NCI-H1092 treated with DMSO at 0.1 percent for 48 hours (cell line): ENCODE results near the gene ADCK1.
"Not testable (repeated sequence)": the region's sequence is repeated elsewhere in the genome, so short reads cannot be mapped to it uniquely, and the experiment has no call there.

Experiments
- DNase-seq: peaks from one replicate; lab custom pipeline; 2025; lab: John Stamatoyannopoulos, UW

ADCK1 gene

DNA sequence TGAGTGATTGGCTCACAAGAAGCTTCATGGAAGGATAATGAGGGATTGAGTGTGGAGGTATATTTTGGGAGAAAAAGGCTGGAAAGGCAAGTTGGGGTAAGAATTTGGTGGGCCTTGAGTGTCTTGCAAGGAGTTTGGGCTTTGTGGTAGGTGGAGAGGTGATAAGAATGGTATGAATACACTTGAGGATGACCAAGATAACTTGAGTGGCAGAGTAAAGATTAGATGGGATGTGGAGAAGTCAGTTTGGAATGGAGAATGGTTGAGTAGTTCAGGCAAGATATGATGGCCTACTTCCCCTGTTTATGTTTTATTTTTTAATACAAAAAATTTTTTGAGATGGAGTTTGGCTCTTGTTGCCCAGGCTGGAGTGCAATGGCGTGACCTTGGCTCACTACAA lies 9.1 kb downstream of the ADCK1 start:
- no peak for DNase-seq

- no peak for DNase-seq
Measured at GRCh38 chr14:77812028-77812427, 12.1 kb downstream of the ADCK1 start.

DNA sequence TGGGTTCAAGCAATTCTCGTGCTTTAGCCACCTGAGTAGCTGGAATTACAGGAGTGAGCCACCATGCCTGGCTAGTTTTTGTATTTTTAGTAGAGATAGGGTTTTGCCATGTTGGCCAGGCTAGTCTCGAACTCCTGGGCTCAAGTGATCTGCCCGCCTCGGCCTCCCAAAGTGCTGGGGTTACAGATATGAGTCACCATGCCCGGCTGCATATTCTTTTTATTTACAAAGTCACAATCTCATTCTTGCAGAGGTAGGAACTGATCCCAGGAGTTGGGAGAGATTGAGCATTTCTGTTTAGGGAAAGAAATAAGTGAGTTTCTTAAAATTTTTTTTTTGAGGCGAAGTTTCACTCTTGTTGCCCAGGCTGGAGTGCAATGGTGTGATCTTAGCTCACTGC lies 12.8 kb downstream of the ADCK1 start:
- not testable (repeated sequence) for DNase-seq

GRCh38 chr14:77822307-77822706 lies 22.4 kb downstream of the ADCK1 start:
- DNase-seq: no peak

DNA sequence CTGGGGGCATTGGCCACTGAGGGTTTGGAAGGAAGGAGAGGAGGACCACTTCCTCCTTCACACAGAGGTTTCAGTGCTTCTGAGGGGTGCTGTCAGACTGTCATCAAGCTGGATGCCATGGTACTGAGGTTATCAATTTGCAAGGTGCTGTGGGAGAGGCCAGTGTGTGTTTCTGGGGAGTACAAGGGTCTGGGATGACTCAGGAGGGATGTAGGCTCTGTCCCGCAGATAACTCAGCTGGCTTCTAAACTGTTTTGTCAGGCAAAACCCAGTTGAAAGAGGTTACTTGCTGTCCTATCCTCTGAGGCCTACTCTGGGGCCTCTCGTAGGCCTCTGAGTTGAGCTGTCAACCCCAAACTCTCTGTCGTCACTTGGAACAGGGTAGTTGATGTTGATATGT lies 22.8 kb downstream of the ADCK1 start:
- no peak for DNase-seq

- no peak for DNase-seq
Measured at GRCh38 chr14:77823378-77823777, 23.5 kb downstream of the ADCK1 start.

DNA sequence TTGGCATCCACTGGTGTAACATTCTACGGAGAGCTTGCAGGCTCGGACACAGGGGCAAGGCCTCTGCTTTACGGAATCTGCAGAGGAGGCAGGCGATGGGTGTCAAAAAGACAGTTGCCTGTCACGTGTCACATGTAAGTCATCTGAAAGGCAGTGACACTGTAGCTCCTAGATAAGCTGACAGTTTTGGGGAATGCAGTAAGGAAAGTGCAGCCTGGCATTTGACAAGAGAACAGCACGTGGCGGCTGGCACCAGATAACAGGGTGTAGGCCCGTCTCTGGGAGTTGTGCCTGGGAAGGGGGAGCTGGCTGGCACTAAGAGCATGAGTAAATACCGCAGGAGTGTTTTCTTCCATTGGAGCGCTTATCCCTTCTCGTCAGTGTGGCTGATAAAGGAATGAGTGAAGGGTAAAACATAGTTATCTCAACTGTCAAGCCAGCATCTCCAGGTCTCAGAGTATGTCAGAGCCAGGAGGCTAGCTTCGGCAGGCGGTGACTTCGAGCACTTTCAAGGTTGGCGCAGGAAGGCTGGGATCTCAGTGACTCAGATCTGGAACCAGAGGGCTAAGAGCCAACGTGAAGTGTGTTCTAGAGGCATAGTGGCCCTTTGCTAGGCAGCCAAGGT lies 26.1 kb downstream of the ADCK1 start:
- no peak for DNase-seq

DNA sequence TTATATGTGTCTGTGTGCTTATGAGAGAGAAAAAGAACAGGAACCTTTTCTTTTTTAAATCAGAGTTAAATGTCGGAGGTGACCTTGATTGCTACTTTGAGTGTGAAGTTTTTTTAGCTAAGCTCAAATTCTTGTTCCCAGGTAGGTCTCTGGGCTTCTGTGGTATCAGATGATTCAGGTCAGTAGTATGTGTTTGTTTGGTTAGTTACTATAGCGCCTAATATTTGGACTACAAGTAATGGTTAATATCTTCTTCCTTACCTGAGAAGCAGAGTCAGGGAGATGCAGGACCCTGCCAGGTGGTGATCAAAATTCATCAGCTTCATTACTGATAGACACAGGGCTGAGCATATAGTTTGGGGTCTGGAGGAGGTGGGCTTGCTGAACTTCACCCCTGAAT lies 30.8 kb downstream of the ADCK1 start:
- no peak for DNase-seq

DNA sequence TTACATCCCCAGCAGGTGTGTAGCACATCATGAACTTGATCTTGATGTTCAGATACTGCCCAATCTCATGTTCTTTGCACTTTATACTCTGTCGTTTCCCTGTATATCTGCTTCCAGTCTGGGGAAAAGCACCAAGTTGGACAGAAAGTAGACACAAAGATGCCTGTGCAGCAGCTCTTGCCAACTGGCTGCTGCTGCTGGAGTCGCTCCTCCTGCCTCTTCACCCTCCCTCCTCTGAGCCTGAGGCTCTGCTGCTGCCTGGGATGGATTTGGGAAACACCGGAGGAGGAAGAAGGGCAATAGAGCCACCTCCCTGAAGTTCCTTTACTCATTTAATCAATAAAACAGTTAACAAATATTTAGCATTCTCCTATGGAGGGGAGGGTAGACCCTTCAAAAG lies 32.4 kb downstream of the ADCK1 start:
- no peak for DNase-seq

- DNase-seq: no peak
Measured at GRCh38 chr14:77837926-77838325, 38.0 kb downstream of the ADCK1 start.

GRCh38 chr14:77838831-77839511 lies 39.1 kb downstream of the ADCK1 start:
- no peak for DNase-seq

- DNase-seq: no peak
Measured at GRCh38 chr14:77843195-77843594, 43.3 kb downstream of the ADCK1 start.

DNA sequence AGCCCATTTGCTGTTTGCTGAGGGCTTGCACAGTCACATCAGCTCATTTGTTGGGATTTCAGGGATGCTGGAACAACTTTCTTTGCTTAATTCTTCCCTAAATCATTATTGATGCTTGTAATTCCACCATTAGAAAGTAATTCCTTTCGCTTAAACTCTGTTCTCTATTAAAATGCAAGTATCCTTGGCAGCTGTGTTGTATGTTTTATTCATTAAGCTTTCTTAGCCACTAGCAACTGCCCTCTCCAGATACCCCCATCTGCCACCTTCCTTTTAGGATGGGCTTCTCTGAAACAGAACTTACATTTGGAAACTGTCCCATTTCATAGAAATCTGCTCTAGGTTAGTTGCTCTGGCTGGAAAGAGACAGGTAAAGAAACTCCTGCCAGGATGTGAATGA lies 43.7 kb downstream of the ADCK1 start:
- DNase-seq: no peak

GRCh38 chr14:77844802-77845201 lies 44.9 kb downstream of the ADCK1 start:
- DNase-seq: no peak

- DNase-seq: no peak
Measured at GRCh38 chr14:77848031-77848430, 48.1 kb downstream of the ADCK1 start.

DNA sequence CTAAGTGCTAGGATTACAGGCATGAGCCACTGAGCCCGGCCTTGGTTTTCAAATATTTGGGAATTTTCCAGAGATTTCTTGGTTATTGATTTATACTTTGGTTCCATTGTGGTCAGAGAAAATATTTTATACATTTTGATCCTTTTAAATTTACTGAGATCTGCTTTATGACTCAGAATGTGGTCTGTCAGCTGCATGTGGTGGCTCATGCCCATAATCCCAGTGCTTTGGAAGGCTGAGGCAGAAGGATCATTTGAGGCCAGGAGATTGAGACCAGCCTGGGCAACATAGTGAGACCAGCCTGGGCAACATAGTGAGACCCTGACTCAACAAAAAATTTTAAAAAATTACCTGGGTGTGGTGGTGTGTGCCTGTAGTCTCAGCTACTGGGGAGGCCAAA lies 49.8 kb downstream of the ADCK1 start:
- DNase-seq: no peak

DNA sequence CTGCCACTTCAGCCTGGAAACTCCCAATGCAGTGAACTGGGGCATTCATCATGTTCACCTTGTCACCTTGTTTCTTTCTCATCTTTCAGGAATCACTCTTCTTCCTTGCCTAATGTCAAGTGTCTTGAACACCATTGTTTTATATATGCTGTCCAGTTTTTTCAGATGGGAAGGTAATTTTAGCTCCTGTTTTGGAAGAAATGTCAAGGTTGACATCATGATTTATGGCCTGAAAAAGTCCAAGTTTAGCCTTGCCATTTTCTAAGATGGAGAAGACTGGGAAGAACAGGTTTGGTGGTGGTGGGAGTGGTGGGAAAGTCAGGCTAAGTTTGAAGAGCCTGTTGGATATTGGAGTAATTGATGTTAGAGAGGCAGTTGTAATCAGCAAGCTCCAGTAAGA lies 54.0 kb downstream of the ADCK1 start:
- DNase-seq: no peak

DNA sequence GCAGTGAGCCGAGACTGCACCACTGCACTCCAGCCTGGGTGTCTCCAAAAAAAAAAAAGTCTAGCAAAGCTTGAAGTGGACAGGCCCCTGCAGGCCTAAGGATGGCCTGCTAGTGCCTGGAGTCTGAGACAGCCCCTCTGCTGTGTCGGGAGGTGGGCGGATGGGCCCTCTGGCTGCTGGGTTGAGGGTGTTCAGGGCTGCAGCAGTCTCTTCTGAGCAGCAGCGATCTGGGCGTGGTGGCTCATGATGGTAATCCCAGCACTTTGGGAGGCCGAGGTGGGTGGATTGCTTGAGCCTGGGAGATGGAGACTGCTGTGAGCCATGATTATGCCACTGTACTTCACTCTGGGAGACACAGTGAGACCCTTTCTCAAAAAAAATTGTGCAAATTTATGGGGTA lies 57.0 kb downstream of the ADCK1 start:
- DNase-seq: no peak

GRCh38 chr14:77859934-77860570 lies 60.1 kb downstream of the ADCK1 start:
- no peak for DNase-seq

DNA sequence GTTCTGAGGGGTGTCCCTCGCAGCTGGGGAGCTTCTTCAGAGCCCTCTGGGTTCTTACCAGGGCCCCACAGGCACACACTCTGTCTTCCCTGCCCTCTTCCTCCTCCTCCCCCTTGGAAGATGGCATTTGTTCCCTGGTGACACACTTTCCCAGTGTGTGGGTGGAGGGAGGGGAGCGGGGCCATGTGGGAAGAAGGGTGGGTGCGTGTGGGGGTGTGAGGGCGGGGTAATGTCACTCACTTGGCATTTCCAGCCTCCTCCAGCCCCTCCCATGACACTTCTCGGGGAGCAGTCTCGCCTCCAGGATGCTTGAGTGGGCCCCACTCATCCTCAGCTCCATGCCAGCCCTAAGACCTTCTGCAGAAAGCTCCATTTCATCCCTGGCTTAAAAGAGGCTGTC lies 61.3 kb downstream of the ADCK1 start:
- no peak for DNase-seq

DNA sequence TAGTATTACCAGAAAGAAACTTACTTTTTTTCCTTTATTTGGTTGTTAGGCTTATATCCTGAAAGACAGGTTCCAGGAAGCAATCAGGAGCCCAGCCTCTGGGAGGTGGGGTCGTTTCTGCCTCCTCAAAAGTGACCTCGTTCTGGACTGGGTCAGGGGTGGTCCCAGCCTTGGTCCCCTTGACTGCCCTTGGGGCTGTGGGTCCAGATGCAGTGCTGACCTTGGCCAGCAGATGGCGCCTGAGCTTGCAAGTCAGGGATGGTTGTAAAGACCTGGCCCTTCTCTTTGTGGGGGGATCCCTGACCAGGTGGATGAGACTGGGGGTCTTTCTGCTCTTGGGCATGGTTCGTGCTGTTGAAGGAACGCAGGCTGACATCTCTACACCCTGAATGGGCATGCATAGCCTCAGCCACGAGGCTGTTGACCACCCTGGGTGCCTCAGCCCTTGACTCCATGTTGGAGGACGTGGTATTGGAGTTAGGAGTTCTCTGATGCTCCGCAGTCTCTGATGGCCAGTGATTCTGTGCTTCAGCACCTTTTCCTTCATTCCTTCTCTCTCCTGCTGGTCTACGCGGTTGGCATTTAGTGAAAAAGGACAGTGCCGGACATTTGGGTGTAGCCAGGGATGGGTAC lies 62.4 kb downstream of the ADCK1 start:
- peak; percentile 48 for DNase-seq

GRCh38 chr14:77864085-77864484 lies 64.2 kb downstream of the ADCK1 start:
- no peak for DNase-seq

- no peak for DNase-seq
Measured at GRCh38 chr14:77864580-77864979, 64.7 kb downstream of the ADCK1 start.
